Liver (tissue), 9 donors: ENCODE data around the gene ELOF1. TPM values are rescaled to one million over a fixed set of nuclear protein-coding genes. Genes with fewer than 3 reads are reported as not detected.

Source experiments
- DNase-seq: peaks from one replicate; pipeline ENCODE4 v3.0.0-alpha.2; 2017; ENCODE audit warnings: low spot score
- H3K27ac ChIP-seq, 2 donors: one replicate each; pipeline ENCODE4 v1.7.0; 2013; ENCODE audit warnings: inconsistent platforms in 2 of 2, low read length in 2 of 2, control low read depth in 1 of 2, low read depth in 1 of 2, mild to moderate bottlenecking in 1 of 2
- H3K27me3 ChIP-seq, 4 donors: one replicate each; pipeline versions ENCODE4 v1.6.1 to v1.7.0; 2013; ENCODE audit warnings: low read length in 3 of 4, inconsistent platforms in 1 of 4, mild to moderate bottlenecking in 1 of 4, moderate library complexity in 1 of 4; ENCODE audit not compliant: control insufficient read depth in 4 of 4, insufficient read depth in 4 of 4
- H3K36me3 ChIP-seq, 4 donors: one replicate each; pipeline versions ENCODE4 v1.6.1 to v1.7.0; 2013; ENCODE audit warnings: low read length in 3 of 4, mild to moderate bottlenecking in 3 of 4, low read depth in 1 of 4, moderate library complexity in 1 of 4; ENCODE audit not compliant: control insufficient read depth in 4 of 4, insufficient read depth in 3 of 4
- H3K4me1 ChIP-seq, 4 donors: one replicate each; pipeline versions ENCODE4 v1.6.1 to v1.7.0; 2013; ENCODE audit warnings: low read length in 3 of 4, mild to moderate bottlenecking in 3 of 4, moderate library complexity in 1 of 4; ENCODE audit not compliant: control insufficient read depth in 4 of 4, insufficient read depth in 4 of 4
- H3K4me3 ChIP-seq, 3 donors: one replicate each; pipeline versions ENCODE4 v1.6.1 to v1.7.0; 2013; ENCODE audit warnings: low read length in 3 of 3, control low read depth in 1 of 3, low read depth in 1 of 3, mild to moderate bottlenecking in 1 of 3
- H3K9ac ChIP-seq, 2 donors: one replicate each; pipeline ENCODE4 v1.7.0; 2013; ENCODE audit warnings: low read length in 2 of 2, mild to moderate bottlenecking in 2 of 2, moderate library complexity in 2 of 2, control low read depth in 1 of 2, low read depth in 1 of 2
- H3K9me3 ChIP-seq, 4 donors: one replicate each; pipeline versions ENCODE4 v1.6.1 to v1.7.0; 2013; ENCODE audit warnings: low read length in 3 of 4; ENCODE audit not compliant: control insufficient read depth in 4 of 4
- EGR1 ChIP-seq, 2 donors: IDR thresholded peaks; 2 replicates each; pipeline ENCODE4 v1.6.1; 2016 to 2018; ENCODE audit warnings: antibody characterized with exemption in 2 of 2, low read depth in 2 of 2
- FOXA1 ChIP-seq: IDR thresholded peaks from 2 replicates; pipeline ENCODE4 v1.6.1; 2016; ENCODE audit warnings: antibody characterized with exemption
- FOXA2 ChIP-seq: IDR thresholded peaks from 2 replicates; pipeline ENCODE4 v1.6.1; 2016; ENCODE audit warnings: antibody characterized with exemption
- GABPA ChIP-seq, 2 donors: IDR thresholded peaks in 1 of 2; conservative IDR thresholded peaks in 1 of 2; 2 replicates each; pipeline ENCODE4 v1.6.1; 2016; ENCODE audit warnings: antibody characterized with exemption in 2 of 2, mild to moderate bottlenecking in 1 of 2, moderate library complexity in 1 of 2
- HNF4A ChIP-seq, 2 donors: conservative IDR thresholded peaks; 2 replicates each; pipeline ENCODE4 v1.6.1; 2016; ENCODE audit warnings: antibody characterized with exemption in 2 of 2, mild to moderate bottlenecking in 2 of 2
- HNF4G ChIP-seq: IDR thresholded peaks from 2 replicates; pipeline ENCODE4 v1.6.1; 2016; ENCODE audit warnings: antibody characterized with exemption
- JUND ChIP-seq, 2 donors: IDR thresholded peaks; 2 replicates each; pipeline ENCODE4 v1.6.1; 2016; ENCODE audit warnings: antibody characterized with exemption in 2 of 2
- NR2F2 ChIP-seq: IDR thresholded peaks from 2 replicates; pipeline ENCODE4 v1.6.1; 2016; ENCODE audit warnings: antibody characterized with exemption
- RAD21 ChIP-seq, 2 donors: IDR thresholded peaks; 2 replicates each; pipeline ENCODE4 v1.6.1; 2016; ENCODE audit warnings: antibody characterized with exemption in 2 of 2, mild to moderate bottlenecking in 2 of 2
- RXRA ChIP-seq, 2 donors: IDR thresholded peaks; 2 replicates each; pipeline ENCODE4 v1.6.1; 2017 to 2018; ENCODE audit warnings: antibody characterized with exemption in 2 of 2, mild to moderate bottlenecking in 1 of 2
- SP1 ChIP-seq: IDR thresholded peaks from 2 replicates; pipeline ENCODE4 v1.6.1; 2018; ENCODE audit warnings: antibody characterized with exemption, mild to moderate bottlenecking
- TAF1 ChIP-seq: conservative IDR thresholded peaks from 2 replicates; pipeline ENCODE4 v1.6.1; 2016; ENCODE audit warnings: antibody characterized with exemption, mild to moderate bottlenecking
- YY1 ChIP-seq: IDR thresholded peaks from 2 replicates; pipeline ENCODE4 v1.6.1; 2016; ENCODE audit warnings: antibody characterized with exemption, mild to moderate bottlenecking
- WGBS: extraction: QIAGEN DNeasy Blood & Tissue Kit; methylation state at CpG from one replicate; pipeline ENCODE4 v1.1.7; 2013; 5-methylcytosine and 5-hydroxymethylcytosine counted together
- polyA plus RNA-seq, 2 donors: library from polyadenylated mRNA; stranded (reverse) in 1 of 2; unstranded in 1 of 2; fragments of 200-250 nt in 1 of 2; fragments of >200 nt in 1 of 2; fragmentation: Nextera tagmentation in 1 of 2; extraction: Ambion mirVana in 1 of 2; gene quantifications; one replicate each; pipeline versions ENCODE4 v1.2.1 to v1.2.3, GENCODE V29; 2013 to 2015
- total RNA-seq, 2 donors: library from RNA; depleted of rRNA; stranded (reverse); fragments of >200 nt; gene quantifications; one replicate each; pipeline ENCODE4 v1.2.3, GENCODE V29; 2014
- TF ChIP-seq, protein P1 (sequence below): IDR thresholded peaks from 2 replicates; pipeline ENCODE4 v1.6.1; 2016; ENCODE audit warnings: antibody characterized with exemption, mild to moderate bottlenecking
- TF ChIP-seq, protein P2 (sequence below): IDR thresholded peaks from 2 replicates; pipeline ENCODE4 v1.6.1; 2016; ENCODE audit warnings: antibody characterized with exemption
- TF ChIP-seq, protein P3 (sequence below): fragments of 150-350 bp; IDR thresholded peaks from 2 replicates; pipeline ENCODE4 v1.5.1; 2017; ENCODE audit warnings: improper control_type of control experiment, low read depth, low read length; ENCODE audit not compliant: missing input control
- TF ChIP-seq, protein P4 (sequence below): IDR thresholded peaks from 2 replicates; pipeline ENCODE4 v1.6.1; 2016; ENCODE audit warnings: antibody characterized with exemption
- TF ChIP-seq, protein P5 (sequence below): IDR thresholded peaks from 2 replicates; pipeline ENCODE4 v1.6.1; 2016; ENCODE audit warnings: antibody characterized with exemption
- donor health status: healthy.
- donor health status: healthy.
- donor health status: healthy.
- donor health status: healthy.
- donor health status: healthy.

Gene ELOF1
- total and polyA plus RNA-seq, 4 donors: 11.1 to 37.9 (median 24.0) TPM

DNA sequence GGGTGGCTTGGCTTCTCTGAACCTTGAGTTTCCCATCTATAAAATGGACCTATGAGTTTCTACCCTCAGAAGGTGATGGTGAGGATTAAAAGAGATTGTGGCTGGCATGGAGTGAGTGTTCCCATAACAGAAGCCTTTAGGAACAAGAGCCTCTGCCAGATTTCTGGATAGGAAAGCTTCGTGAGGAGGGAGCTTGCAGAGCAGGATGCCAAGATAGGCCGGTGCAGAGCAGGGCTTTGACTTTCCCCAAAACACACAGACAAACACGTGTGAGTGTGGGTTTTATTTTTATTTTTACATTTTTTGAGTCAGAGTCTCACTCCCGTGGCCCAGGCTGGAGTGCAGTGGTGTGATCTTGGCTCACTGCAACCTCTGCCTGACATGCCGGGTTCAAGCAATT, 24.1 kb downstream of the ELOF1 start:
- Histone ChIP-seq H3K36me3 (no peaks in the 10 kb centered on the region), H3K4me1 (peaks cover 0 to 9% (median 3%) of the 10 kb centered on the region in 4 donors), H3K9ac (no peak overlapping the region), H3K9me3 (no peaks in the 10 kb centered on the region), H3K4me3 (no peak overlapping the region), H3K27me3 (peaks cover 0 to 3% (median under 1%) of the 10 kb centered on the region in 4 donors), H3K27ac (no peak overlapping the region)
- WGBS: 64% methylated on average over 5 of the region's 5 CpGs
- TF ChIP-seq, protein P1, sequence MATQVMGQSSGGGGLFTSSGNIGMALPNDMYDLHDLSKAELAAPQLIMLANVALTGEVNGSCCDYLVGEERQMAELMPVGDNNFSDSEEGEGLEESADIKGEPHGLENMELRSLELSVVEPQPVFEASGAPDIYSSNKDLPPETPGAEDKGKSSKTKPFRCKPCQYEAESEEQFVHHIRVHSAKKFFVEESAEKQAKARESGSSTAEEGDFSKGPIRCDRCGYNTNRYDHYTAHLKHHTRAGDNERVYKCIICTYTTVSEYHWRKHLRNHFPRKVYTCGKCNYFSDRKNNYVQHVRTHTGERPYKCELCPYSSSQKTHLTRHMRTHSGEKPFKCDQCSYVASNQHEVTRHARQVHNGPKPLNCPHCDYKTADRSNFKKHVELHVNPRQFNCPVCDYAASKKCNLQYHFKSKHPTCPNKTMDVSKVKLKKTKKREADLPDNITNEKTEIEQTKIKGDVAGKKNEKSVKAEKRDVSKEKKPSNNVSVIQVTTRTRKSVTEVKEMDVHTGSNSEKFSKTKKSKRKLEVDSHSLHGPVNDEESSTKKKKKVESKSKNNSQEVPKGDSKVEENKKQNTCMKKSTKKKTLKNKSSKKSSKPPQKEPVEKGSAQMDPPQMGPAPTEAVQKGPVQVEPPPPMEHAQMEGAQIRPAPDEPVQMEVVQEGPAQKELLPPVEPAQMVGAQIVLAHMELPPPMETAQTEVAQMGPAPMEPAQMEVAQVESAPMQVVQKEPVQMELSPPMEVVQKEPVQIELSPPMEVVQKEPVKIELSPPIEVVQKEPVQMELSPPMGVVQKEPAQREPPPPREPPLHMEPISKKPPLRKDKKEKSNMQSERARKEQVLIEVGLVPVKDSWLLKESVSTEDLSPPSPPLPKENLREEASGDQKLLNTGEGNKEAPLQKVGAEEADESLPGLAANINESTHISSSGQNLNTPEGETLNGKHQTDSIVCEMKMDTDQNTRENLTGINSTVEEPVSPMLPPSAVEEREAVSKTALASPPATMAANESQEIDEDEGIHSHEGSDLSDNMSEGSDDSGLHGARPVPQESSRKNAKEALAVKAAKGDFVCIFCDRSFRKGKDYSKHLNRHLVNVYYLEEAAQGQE: no peak
- TF ChIP-seq, protein P2, sequence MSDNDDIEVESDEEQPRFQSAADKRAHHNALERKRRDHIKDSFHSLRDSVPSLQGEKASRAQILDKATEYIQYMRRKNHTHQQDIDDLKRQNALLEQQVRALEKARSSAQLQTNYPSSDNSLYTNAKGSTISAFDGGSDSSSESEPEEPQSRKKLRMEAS: no peak
- TF ChIP-seq EGR1 (IDR thresholded peaks at IDR 0.05; ENCODE audit: low read depth in 2 of 2) (no peak), RXRA (IDR thresholded peaks at IDR 0.05) (no peak), SP1 (no peak), JUND (IDR thresholded peaks at IDR 0.05) (no peak), HNF4G (no peak), YY1 (no peak), NR2F2 (no peak)
- TF ChIP-seq, protein P3, sequence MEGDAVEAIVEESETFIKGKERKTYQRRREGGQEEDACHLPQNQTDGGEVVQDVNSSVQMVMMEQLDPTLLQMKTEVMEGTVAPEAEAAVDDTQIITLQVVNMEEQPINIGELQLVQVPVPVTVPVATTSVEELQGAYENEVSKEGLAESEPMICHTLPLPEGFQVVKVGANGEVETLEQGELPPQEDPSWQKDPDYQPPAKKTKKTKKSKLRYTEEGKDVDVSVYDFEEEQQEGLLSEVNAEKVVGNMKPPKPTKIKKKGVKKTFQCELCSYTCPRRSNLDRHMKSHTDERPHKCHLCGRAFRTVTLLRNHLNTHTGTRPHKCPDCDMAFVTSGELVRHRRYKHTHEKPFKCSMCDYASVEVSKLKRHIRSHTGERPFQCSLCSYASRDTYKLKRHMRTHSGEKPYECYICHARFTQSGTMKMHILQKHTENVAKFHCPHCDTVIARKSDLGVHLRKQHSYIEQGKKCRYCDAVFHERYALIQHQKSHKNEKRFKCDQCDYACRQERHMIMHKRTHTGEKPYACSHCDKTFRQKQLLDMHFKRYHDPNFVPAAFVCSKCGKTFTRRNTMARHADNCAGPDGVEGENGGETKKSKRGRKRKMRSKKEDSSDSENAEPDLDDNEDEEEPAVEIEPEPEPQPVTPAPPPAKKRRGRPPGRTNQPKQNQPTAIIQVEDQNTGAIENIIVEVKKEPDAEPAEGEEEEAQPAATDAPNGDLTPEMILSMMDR: no peak
- no peak for DNase-seq

DNA sequence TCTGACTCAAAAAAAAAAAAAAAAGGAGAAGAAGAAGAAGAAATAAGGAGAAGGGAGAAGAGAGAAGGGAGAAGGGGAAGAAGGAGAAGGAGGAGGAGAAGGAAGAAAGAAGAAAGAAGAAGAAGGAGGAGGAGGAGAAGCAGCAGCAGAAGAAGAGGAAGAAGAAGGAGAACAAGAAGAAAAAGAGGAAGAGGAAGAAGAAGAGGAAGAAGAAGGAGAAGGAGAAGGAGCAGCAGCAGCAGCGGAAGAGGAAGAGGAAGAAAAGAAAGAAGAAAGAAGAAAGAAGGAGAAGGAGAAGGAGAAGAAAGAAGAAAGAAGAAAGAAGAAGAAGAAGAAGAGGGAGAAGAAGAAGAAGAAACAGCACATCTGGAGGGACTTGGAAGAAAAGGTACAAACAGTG, 24.5 kb downstream of the ELOF1 start:
- Histone ChIP-seq H3K4me3 (no peak overlapping the region), H3K27ac (no peak overlapping the region), H3K9me3 (no peaks in the 10 kb centered on the region), H3K36me3 (no peaks in the 10 kb centered on the region), H3K4me1 (peaks cover 0 to 9% (median 3%) of the 10 kb centered on the region in 4 donors), H3K9ac (no peak overlapping the region), H3K27me3 (peaks cover 0 to 3% (median under 1%) of the 10 kb centered on the region in 4 donors)
- DNase-seq: no peak
- 86% methylated on average over 1 of the region's 1 CpG for WGBS
- TF ChIP-seq HNF4A (conservative IDR thresholded peaks at IDR 0.05) (no peak), GABPA (IDR thresholded peaks at IDR 0.05 in 1 of 2, conservative IDR thresholded peaks at IDR 0.05 in 1 of 2) (no peak), FOXA2 (no peak), NR2F2 (no peak), YY1 (no peak), TAF1 (no peak), FOXA1 (no peak), HNF4G (no peak), RAD21 (IDR thresholded peaks at IDR 0.05) (no peak), EGR1 (IDR thresholded peaks at IDR 0.05; ENCODE audit: low read depth in 2 of 2) (no peak), SP1 (no peak), JUND (IDR thresholded peaks at IDR 0.05) (no peak)
- TF ChIP-seq, protein P4, sequence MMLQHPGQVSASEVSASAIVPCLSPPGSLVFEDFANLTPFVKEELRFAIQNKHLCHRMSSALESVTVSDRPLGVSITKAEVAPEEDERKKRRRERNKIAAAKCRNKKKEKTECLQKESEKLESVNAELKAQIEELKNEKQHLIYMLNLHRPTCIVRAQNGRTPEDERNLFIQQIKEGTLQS: no peak
- TF ChIP-seq, protein P2: no peak
- TF ChIP-seq, protein P1: no peak
- TF ChIP-seq, protein P5, sequence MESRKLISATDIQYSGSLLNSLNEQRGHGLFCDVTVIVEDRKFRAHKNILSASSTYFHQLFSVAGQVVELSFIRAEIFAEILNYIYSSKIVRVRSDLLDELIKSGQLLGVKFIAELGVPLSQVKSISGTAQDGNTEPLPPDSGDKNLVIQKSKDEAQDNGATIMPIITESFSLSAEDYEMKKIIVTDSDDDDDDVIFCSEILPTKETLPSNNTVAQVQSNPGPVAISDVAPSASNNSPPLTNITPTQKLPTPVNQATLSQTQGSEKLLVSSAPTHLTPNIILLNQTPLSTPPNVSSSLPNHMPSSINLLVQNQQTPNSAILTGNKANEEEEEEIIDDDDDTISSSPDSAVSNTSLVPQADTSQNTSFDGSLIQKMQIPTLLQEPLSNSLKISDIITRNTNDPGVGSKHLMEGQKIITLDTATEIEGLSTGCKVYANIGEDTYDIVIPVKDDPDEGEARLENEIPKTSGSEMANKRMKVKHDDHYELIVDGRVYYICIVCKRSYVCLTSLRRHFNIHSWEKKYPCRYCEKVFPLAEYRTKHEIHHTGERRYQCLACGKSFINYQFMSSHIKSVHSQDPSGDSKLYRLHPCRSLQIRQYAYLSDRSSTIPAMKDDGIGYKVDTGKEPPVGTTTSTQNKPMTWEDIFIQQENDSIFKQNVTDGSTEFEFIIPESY: no peak
- TF ChIP-seq, protein P3: no peak
